PC-3 (cell line): ENCODE data around the gene LPAR1.

Source experiments
- CTCF ChIP-seq: fragments of 300-600 bp; sonication (generic); conservative IDR thresholded peaks from 2 replicates; pipeline ENCODE4 v1.5.1; 2017; ENCODE audit warnings: antibody characterized with exemption, low read depth, mild to moderate bottlenecking, low read length
- EZH2 ChIP-seq: fragments of 300-600 bp; sonication (generic); IDR thresholded peaks from one replicate; pipeline ENCODE4 v1.6.1; 2017; ENCODE audit warnings: antibody characterized with exemption, mild to moderate bottlenecking, low read length; ENCODE audit not compliant: unreplicated experiment
- EZH2phosphoT487 ChIP-seq: fragments of 300-600 bp; sonication (generic); IDR thresholded peaks from 2 replicates; pipeline ENCODE4 v1.6.1; 2018; ENCODE audit warnings: mild to moderate bottlenecking, antibody characterized with exemption, low read length, borderline replicate concordance

GRCh38 chr9:110877374-110877773 is 160.9 kb downstream of the LPAR1 start:
- TF ChIP-seq CTCF (no peak), EZH2phosphoT487 (no peak), EZH2 (no peak)
